H4 (cell line): ENCODE data around the gene GTF2A1L. TPM values are rescaled to one million over a fixed set of nuclear protein-coding genes. Genes with fewer than 3 reads are reported as not detected.
"Not testable (repeated sequence)": the region's sequence is repeated elsewhere in the genome, so short reads cannot be mapped to it uniquely, and the experiment has no call there.

Source experiments
- DNase-seq: peaks from one replicate; pipeline ENCODE4 v3.0.0-alpha.2; 2015; ENCODE audit warnings: low spot score
- total RNA-seq: library from RNA; depleted of rRNA; stranded (reverse); fragments of >200 nt; shearing (Covaris generic); gene quantifications from 2 replicates; pipeline ENCODE4 v1.2.3, GENCODE V29; 2014; rRNA removed

Gene GTF2A1L
- 0.60 TPM in 1 of 2 replicates, not detected in the other for total RNA-seq

- no peak for DNase-seq
These were observed at the start of gene GTF2A1L for GRCh38 chr2:48617618-48618017. TSS of gene GTF2A1L (plus strand) at chr2:48617856. CDS start at chr2:48617875, 19 bp downstream.

DNA sequence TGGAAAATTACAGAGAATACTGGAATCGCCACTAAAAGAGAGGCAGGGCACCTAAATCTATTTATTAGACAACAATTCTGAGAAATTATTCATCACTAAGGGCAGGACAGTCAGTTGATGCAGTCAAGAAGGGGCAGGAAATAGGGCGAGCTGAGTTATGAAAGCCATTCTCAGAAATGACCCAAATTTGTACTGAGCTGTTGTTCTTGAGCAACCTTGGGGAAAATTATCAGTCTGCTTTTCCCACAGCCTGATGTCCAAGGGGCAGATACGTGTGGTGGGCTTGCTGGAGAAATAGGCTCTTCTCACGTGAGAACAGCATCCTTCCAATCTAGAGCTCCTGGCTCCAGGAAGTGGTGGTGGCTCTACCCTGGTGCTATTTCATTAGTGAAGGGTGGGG, 49.1 kb upstream of the GTF2A1L start:
- DNase-seq = no peak

- no peak for DNase-seq
These were observed 48.2 kb upstream of the GTF2A1L start for GRCh38 chr2:48569433-48569832.

DNA sequence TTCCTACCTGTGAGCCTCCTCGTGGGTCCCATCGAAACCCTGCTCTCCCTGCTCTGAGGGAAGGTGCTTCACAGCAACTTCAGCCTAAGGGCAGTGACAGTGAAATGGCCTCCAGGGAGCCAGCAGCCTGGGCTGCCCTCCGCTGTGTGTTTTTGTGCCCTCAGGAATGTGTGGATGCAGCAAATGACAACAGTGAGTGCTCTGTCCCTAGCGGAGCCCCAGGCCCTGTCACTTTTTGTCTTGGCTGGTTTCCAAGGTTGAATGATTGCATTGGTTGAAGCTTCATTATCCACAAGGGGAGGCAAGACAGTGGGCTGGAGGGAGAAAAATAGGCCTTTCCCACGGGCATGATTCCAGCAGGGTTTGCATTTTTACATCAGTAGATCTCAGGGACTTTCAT, 44.8 kb upstream of the GTF2A1L start:
- no peak for DNase-seq

DNA sequence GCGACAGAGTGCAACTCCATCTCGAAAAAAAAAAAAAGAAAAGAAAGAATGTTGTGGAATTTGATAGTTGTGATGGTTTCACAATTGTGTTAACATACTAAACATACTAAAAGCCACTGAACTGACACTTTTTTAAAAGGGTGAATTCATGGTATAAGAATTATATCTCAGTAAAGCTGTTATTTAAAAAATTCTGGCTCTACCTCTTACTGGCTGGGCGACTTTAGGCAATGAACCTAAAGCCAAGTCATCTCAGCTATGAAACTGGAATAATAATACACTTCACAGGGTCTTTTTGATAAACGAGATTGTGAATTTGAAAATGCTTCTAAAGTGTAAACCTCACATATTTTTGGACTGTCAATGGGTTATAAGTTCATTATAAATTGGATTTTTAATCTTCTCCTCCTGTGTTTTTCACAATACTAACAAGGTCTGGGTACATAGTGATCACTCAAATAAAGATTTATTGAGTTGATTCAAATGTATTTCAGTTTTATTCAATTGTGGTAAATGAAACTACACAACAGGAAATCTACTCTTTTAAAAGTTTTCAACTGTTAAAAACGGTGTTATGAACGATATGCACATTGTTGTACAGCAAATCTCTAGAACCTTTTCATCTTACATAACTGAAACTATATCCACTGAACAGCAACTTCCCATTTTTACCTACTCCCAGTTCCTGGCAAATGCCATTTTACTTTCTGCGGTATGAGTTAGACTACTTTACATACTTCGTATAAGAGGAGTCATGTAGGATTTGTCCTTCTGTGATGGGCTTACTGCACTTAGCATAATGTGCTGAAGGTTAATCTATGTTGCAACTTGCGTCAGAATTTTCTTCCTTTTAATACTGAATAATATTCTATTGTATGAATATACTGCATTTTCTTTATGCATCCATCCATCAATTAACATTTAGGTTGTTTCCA, 43.0 kb upstream of the GTF2A1L start:
- DNase-seq = no peak

DNA sequence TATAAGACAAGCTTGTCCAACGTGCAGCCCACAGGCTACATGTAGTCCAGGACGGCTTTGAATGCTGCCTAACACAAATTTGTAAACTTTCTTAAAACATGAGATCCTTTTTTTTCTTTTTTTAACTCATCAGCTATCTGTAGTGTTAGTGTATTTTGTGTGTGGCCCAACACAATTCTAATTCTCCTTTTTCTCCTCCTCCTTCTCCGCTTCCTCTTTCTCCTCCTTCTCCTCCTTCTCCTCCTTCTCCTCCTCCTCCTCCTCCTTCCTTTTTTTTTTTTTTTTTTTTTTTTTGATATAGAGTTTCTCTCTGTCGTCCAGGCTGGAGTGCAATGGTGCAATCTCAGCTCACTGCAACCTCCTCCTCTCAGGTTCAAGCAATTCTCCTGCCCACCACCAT, 39.3 kb upstream of the GTF2A1L start:
- DNase-seq = no peak

DNA sequence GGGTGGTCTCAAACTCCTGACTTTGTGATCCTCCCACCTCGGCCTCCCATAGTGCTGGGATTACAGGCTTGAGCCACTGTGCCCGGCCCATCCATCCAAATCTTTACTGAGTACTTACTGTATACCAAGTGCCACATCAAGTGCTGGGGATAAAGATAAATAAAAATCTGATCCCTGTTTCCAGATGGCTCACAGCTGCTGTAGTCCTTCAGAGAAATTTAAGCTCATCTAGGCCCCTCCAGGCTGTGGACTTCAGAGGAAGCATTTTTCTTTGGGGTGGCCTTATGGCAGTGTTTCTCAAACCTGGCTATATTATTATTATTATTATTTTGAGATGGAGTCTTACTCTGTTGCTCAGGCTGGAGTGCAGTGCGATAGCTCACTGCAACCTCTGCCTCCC, 33.7 kb upstream of the GTF2A1L start:
- DNase-seq = no peak

DNA sequence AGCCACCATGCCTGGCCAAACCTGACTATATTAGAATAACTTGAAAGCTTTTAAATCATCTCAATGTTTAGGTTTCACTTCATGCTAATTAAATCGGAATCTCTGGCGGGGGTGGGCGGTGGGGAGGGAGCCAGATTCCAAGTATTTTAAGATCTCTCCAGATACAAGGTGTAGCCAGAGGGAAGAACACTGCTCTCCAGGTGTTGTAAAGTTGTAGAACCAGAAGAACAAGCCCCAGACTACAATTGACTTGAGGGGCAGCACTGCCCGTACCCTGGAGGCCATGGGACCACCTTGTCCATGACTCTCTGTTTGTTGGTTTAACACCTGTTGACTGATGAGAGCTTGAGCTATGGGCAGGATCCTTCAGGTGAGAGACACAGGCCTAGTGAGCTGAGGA, 33.1 kb upstream of the GTF2A1L start:
- DNase-seq = no peak

DNA sequence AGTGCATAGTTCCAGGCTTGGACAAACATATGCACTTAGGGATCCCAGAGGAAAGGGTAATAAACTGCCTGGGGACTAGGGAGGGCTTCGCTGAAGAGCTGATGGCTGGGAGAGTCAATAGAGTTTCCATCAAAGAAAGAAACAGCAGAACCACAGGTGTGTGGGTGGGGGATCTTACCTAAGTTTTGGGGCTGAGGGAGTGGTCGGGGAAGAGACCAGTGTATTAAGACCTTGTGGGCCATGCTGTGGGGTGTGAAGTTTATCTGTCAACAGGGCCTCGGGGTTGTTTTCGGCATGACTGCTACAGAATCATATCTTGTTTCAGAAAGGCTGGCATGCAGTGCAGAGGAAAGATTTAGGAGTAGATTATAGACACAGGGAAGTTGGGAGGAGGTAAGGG, 31.2 kb upstream of the GTF2A1L start:
- DNase-seq = no peak

GRCh38 chr2:48587560-48587959, 30.1 kb upstream of the GTF2A1L start:
- no peak for DNase-seq

- DNase-seq = no peak
These were observed 29.7 kb upstream of the GTF2A1L start for GRCh38 chr2:48587961-48588360.

DNA sequence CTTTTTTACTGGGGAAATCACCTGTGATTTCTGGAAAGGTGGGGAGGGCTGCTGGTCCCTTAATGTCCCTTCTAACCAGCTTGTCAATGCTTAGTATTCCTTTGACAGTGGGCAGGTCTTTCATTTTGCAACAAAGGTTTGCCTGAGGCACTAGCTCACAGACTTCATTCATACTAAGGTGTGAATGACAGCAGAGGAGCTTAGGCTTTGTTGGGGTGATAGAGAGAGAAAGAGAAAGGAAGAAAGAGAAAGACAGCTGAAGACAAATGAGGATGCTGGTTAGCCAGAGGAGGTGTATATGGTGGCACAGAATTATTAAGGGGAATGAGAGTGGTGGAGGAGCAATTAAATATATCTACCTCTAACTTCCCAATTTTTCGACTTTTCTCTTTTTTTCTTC, 28.9 kb upstream of the GTF2A1L start:
- no peak for DNase-seq

DNA sequence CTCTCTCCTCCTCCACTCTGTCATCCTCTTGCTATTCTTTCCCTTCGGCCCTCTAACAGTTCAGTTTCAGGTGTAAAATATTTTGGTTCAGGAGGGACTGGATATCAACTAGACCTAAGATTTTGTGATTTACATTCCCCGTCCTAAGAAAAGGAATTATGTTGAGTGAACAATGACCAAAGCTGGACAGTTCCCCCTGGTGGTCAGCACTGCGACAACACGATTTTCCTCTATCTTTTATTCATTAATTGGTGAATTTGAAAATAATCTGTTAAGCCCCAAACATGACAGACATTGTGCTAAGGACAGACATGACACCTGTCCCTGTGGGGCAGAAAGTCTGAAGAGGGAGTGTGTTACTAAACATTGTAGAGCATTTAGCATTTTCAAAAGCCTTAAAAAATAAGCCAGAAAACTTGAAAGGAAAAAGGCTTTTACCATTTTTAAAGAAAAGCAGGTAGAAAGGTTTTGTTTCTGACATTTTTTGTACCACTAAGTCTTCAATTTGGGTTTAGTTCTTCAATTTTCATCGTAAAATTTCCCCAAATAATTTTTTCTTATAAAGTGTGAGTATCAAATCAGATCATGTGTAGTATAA, 28.4 kb upstream of the GTF2A1L start:
- DNase-seq = peak; percentile 18

- DNase-seq = no peak
These were observed 27.6 kb upstream of the GTF2A1L start for GRCh38 chr2:48590017-48590416.

- DNase-seq = no peak
These were observed 25.6 kb upstream of the GTF2A1L start for GRCh38 chr2:48592067-48592466.

DNA sequence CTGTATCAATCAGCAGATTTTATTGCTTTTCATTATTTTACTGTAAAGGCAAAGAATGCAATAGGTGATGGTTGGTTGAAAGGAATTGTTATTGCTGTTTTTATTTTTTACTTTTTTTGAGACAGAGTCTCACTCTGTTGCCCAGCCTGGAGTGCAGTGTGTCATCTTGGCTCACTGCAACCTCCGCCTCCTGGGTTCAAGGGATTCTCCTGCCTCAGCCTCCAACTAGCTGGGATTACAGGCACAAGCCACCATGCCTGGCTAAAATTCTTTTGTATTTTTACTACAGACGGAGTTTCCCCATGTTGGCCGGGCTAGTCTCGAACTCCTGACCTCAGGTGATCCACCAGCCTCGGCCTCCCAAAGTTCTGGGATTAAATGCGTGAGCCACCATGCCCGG, 20.9 kb upstream of the GTF2A1L start:
- not testable (repeated sequence) for DNase-seq

DNA sequence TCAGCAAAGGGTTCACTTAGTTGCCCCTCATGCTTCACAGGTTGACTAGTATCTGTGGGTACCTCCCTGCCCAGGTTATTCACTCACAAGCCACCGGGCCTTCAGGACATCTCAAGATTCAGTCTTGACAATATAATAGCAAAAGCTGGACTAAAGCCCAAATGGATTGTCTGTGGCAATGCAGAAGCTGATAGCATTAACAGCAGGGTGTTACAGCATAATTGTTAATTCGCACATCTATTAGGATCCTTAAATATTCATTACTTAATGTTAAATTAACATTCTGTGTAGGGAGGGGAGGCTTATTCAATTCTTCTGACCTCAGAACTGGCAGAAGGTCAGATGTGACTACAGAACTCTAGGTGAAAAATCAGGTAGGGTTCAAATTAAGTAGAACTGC, 20.2 kb upstream of the GTF2A1L start:
- no peak for DNase-seq

GRCh38 chr2:48600204-48600813, 17.3 kb upstream of the GTF2A1L start:
- peak; percentile 18 for DNase-seq

DNA sequence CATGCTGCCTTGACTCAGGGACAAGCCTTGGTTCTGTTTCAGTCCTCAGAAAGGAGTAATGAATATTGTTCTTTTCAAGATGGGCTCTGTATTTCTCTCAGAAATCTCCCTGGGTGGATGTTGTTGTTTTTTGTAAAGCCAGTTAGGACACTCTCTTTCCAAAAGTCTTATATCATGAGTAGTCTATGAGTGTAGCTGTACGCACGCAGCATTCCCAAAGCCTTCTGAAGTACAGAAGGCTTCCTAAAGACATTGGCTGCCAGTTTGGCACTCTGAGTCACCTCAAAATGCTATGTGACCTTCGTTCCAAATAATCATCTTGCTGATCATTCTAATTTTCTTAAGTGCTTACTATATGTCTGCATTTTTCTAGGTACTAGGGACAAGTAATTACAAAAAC, 16.7 kb upstream of the GTF2A1L start:
- DNase-seq = no peak

- DNase-seq = peak; percentile 16
These were observed 16.3 kb upstream of the GTF2A1L start for GRCh38 chr2:48601349-48601748.

GRCh38 chr2:48605482-48606175, 12.0 kb upstream of the GTF2A1L start:
- no peak for DNase-seq
